Left lobe of liver (tissue), 2 donors: ENCODE data around the gene HMGCR. TPM values are rescaled to one million over a fixed set of nuclear protein-coding genes. Genes with fewer than 3 reads are reported as not detected.

ENCODE experiments used
- ATAC-seq: fragments of 200-7000 bp; cut with Tn5 transposase; one replicate; pipeline ENCODE4 v1.9.1; 2020; ENCODE audit warnings: mild to moderate bottlenecking, moderate library complexity
- DNase-seq: peaks from one replicate; pipeline ENCODE4 v3.0.0-alpha.2; 2020; ENCODE audit warnings: low spot score
- total RNA-seq: library from RNA; stranded (reverse); gene quantifications from one replicate; pipeline ENCODE4 v1.2.1, GENCODE V29; 2021
- donor health status: DM: no; HTN: no; CAD: no; lungs with moderate emphysema.
- donor health status: DM: no; HTN: yes; CAD: no.

The HMGCR gene
- total RNA-seq, 1 donor from 2014 or later, result 15.5 TPM

DNA sequence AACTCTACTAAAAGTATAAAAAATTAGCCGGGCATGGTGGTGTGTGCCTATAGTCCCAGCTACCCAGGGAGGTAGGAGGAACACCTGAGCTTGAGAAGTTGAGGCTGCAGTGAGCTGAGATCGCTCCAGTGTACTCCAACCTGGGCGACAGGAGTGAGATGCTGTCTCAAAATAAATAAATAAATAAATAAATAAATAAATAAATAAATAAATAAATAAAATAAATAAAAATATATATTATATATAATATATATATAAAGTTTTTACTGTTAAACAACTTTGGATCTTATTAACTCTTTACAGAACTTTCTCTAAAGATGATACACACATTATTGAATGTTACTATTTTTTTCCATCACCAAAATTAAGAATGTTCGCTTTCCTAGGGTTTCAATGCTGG, 38.4 kb downstream of the HMGCR start:
- DNase-seq (no peak), ATAC-seq (no peak)

DNA sequence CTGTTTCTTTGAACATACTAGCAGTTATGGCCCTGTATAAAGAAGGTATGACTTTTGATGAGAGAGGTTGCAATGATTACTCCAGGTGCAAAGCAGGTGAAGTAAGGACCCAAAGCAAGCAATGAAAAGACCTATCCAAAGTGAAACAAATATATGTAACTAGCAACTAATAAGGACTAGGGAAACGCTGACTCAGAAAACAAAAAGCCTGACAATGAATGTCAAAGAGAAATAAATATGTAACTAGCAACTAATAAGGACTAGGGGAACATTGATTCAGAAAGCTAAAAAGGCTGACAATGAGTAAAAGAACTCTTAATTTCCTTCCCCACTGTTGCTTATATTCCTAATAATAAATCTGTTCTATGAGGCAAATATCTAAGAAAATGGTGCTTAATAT, 43.1 kb downstream of the HMGCR start:
- no peak for ATAC-seq

DNA sequence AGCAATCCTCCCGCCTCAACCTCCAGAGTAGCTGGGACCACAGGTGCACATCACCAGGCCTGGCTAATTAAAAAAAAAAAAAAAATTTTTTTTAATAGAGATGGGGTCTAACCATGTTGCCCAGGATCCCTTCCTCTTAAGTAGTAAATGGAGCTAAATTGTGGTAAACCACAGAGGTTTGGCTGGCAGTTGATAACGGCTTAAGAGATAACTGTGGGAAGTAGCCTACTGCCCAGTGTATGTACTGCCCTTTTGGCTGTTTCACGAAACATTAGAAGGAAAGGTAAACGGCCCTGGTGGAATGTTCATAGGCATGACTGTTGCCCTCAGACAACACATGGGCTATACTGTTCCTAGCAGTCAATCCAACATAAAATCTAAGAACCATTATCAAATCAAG, 44.4 kb downstream of the HMGCR start:
- ATAC-seq (no peak), DNase-seq (no peak)

More for the DNA sequence above, 43.1 kb downstream of the HMGCR start:
- DNase-seq, result no peak

DNA sequence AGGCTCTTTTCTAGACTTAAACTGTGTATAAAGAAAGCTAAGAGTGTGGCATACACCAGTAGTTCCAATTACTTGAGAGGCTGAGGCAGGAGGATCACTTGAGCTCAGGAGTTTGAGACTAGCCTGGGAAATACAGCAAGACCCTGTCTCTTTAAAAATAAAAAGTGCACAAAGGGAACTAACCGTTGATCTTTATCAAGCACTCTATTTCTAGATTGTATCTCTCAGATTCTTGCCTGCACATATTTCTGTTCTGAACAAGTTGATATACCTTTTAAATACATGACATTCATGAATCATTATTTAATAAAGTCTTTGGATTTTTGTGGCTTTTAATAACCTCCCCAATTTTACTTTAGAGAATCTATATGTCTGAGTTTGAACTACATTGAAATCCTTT, 47.2 kb downstream of the HMGCR start:
- no peak for DNase-seq

DNA sequence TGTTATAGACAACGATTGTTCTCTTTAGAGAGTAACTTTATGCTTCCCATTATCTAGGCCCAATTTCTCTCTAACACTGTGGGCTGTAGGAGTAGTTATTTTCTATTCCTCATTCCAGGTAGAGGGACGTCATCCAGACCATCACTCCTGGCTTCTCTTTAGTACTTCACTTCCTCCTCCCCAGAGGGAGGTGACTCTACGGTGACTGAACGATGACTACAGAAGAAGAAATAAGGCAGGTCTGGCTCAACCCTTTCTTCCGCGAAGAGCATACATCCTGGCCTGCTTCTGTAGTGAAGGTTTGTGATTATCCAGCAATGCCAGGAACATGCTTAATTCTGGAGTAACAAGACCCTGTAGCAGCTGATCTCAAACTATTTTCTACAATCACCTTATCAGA, 50.8 kb downstream of the HMGCR start:
- DNase-seq, result no peak
- no peak for ATAC-seq

More for the DNA sequence above, 47.2 kb downstream of the HMGCR start:
- no peak for ATAC-seq

DNA sequence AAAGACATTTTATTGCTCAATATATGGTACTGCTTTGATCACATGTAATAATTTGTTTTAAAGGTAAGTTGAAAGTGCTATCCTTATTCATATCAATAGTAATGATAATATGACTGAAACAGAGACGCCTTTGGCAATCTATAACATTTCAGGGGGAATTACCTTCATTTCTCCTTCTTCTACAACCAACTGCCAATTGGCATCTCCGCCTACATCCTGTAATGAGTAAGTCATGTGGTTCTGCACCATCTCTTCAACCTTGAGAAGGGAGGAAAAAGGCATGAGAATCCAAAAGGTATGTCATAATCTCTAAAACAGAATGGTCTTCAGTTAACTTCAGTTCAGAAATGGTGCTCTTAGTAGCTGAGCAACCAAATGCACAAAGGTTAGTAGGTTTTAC, 52.4 kb downstream of the HMGCR start:
- no peak for DNase-seq
- no peak for ATAC-seq

DNA sequence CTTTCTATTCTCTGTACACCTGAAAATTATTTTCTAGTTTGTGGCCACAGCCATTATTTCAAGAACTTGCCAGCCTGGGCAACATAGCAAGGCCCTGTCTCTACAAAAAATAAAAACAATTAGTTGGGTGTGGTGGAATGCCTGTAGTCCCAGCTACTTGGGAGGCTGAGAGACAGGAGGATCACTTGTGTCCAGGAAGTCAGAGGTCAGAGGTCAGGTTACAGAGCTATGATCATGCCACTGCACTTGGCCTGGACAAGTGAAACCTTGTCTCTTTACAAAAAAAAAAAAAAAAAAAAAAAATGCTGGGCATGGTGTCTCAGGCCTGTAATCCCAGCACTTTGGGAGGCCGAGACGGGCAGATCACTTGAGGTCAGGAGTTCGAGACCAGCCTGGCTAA, 58.3 kb downstream of the HMGCR start:
- DNase-seq, result no peak
- peak; percentile 56 for ATAC-seq

DNA sequence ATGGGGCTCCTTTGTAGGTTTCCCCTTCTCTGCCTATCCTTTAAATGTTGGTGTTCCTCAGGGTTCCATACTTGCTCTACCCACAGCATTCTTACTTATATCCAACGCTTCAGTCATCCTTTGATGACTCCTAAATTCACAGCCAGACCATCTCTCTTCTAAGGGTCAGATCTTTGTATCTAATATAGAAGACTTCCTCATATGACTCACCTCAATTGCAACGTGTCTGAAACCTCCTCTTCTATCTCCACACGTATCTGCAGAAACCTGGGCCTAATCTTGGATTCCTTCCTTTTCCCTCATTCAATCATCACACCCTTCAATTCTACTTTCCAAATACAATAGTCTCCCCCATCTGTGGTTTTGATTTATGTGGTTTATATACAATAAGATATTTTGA, 68.3 kb downstream of the HMGCR start:
- no peak for DNase-seq
- ATAC-seq, result no peak

Other genes starting within 250 kb of the HMGCR start
- gene ANKRD31, start 100.3 kb upstream of the HMGCR start, total RNA-seq, result not detected
- gene CERT1, start 174.4 kb downstream of the HMGCR start, total RNA-seq, result 16.4 TPM
- gene POLK, start 174.7 kb downstream of the HMGCR start, total RNA-seq, result 9.9 TPM